Stimulated activated CD4-positive, alpha-beta T cell treated with anti-CD3 and anti-CD28 coated beads, Interleukin-2, amount 100 ng/mL, for 48 hours (primary cell): ENCODE measurements around the gene ANXA4.
A peak's percentile ranks its signal among the peaks of the same experiment; 100 is the strongest.

Experiments
- DNase-seq, 2 donors: peaks; one replicate each; pipeline ENCODE4 v3.0.0-alpha.2; 2020

Gene ANXA4

GRCh38 chr2:69741575-69742321 lies at the start of gene ANXA4:
ANXA4 (plus strand) TSS chr2:69742134; CDS start chr2:69781566, 39,432 bp downstream.
- DNase-seq: peak; percentile 47 to 54

- no peak for DNase-seq
These were observed 49.5 kb upstream of the ANXA4 start for GRCh38 chr2:69692424-69692823.

- no peak for DNase-seq
These were observed 48.7 kb upstream of the ANXA4 start for GRCh38 chr2:69693059-69693774.

GRCh38 chr2:69693775-69694450 lies 48.0 kb upstream of the ANXA4 start:
- no peak for DNase-seq

- no peak for DNase-seq
These were observed 46.8 kb upstream of the ANXA4 start for GRCh38 chr2:69694894-69695849.

- no peak for DNase-seq
These were observed 46.1 kb upstream of the ANXA4 start for GRCh38 chr2:69695850-69696216.

GRCh38 chr2:69700381-69700780 lies 41.6 kb upstream of the ANXA4 start:
- DNase-seq: no peak

- no peak for DNase-seq
These were observed 40.6 kb upstream of the ANXA4 start for GRCh38 chr2:69701100-69701945.

- no peak for DNase-seq
These were observed 38.7 kb upstream of the ANXA4 start for GRCh38 chr2:69703189-69703588.

- DNase-seq: no peak
These were observed 37.5 kb upstream of the ANXA4 start for GRCh38 chr2:69704446-69704845.

GRCh38 chr2:69709290-69709689 lies 32.6 kb upstream of the ANXA4 start:
- no peak for DNase-seq

GRCh38 chr2:69711971-69712370 lies 30.0 kb upstream of the ANXA4 start:
- DNase-seq: no peak

GRCh38 chr2:69714024-69714423 lies 27.9 kb upstream of the ANXA4 start:
- no peak for DNase-seq

GRCh38 chr2:69714539-69715220 lies 27.3 kb upstream of the ANXA4 start:
- peak; percentile 90 to 95 for DNase-seq

- no peak for DNase-seq
These were observed 26.0 kb upstream of the ANXA4 start for GRCh38 chr2:69715964-69716363.

GRCh38 chr2:69716555-69717120 lies 25.3 kb upstream of the ANXA4 start:
- no peak for DNase-seq

GRCh38 chr2:69717186-69717585 lies 24.7 kb upstream of the ANXA4 start:
- no peak for DNase-seq

GRCh38 chr2:69717861-69718273 lies 24.1 kb upstream of the ANXA4 start:
- DNase-seq: no peak

GRCh38 chr2:69718338-69718965 lies 23.5 kb upstream of the ANXA4 start:
- DNase-seq: no peak

GRCh38 chr2:69720404-69720803 lies 21.5 kb upstream of the ANXA4 start:
- no peak for DNase-seq
